ENCODE measurements around the gene ESF1.

ESF1 gene

DNA sequence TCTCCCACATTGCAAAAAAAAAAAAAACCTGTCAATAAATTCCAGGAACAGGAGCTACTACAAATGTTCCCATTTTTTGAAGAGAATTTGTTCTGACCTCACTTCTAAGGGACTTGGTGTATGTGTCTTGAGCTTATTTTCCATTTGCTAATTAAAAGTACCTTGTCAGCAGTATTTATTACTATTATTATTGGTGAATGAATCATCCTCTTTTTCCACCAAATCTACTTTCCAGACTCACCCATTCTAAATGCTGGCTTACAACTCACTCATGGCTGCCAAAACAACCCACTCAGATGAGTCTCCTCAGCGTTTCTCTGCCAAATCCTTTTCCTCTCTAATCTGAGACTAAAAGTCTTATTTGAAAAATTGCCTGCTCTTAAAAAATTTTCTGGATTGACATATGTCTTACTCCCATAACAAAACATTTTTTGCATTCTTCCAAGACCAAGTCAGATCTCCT is 112.8 kb downstream of the ESF1 start:
- no peak for DNase-seq

DNA sequence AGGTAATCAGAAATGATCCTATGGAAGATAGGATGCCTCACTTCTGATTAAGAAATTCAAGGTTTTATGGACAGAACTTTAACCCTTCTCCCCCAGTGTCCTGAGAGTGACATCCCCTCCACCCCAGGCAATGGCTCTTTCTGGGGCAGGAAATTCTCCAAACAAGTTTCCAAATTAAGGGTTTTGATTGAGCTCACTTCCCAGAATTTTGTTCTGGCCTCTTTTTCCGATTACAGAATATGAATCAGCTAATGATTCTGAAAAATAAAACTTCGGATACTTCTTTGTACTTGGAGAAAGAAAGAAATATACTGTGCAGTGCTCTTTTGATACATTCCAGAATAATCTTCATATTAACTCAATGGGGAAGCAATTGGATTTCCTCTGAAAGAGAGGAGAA is 113.2 kb downstream of the ESF1 start:
- no peak for DNase-seq

DNA sequence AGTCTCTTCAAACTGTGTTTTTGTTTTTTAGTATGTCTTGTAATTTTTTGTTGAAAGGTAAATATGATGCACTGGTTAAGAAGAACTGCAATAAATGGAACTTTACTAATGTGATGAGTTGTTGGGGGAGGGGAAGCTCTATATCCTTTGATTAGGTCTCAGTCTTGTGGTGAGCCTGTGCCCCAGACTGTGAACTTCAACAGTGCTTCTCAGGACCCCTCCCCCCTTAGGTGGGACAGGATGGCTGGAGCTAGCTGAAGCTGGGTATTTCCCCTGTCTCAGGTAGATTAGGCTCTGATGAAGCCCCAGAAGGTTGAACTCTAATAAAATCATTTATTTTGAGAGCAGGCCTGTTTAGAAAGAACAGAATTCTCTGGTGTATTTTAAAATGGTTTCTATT is 114.6 kb downstream of the ESF1 start:
- DNase-seq = no peak

DNA sequence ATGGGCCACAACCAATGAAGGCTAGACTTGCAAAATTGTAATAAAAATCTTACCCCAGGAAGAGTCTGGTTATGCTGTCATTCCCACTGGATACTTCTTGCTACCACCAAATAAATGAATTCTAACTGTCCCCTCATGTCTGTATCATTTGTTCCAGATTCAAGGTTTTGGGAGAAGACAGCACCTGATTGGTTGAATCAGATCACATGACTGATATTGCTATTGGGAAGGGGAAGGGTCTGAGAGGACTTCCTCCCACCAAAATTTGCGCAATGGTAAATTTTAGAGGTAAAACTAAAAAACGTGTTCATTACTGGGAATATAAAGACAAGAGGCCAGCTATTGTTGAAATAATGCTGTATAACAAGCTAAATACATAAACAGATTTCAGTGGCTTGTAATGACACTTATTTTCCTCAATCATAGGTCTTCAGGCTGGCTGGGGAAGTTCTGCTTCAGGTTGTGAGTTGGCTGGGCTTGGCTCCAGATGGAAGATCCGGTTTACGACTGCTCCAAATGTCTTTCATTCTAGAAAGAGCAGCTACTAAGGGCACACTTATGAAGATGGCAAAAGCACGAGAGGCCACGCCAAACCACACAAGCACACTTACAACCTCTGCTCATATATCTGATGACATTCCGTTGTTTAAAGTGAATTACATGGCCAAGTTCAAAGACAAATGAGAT is 118.9 kb downstream of the ESF1 start:
- DNase-seq = no peak
